Neural progenitor cell (in vitro differentiated cells): ENCODE measurements around the gene CARMIL1. TPM values are rescaled to one million over a fixed set of nuclear protein-coding genes. Genes with fewer than 3 reads are reported as not detected.
A peak's percentile ranks its signal among the peaks of the same experiment; 100 is the strongest.

Experiments used
- DNase-seq: peaks from one replicate; pipeline ENCODE4 v3.0.0-alpha.2; 2016; ENCODE audit warnings: low spot score
- H2AFZ ChIP-seq: fragments of 200-600 bp; sonication (generic); replicated peaks from 2 replicates; pipeline ENCODE4 v1.6.1; 2016; ENCODE audit warnings: antibody characterized with exemption
- H3F3A ChIP-seq: fragments of 200-600 bp; sonication (generic); 2 replicates; pipeline ENCODE4 v1.6.1; 2016; ENCODE audit warnings: antibody characterized with exemption, low read depth
- H3K27ac ChIP-seq: fragments of 200-600 bp; sonication (generic); 2 replicates; pipeline ENCODE4 v1.5.1; 2016; ENCODE audit warnings: mild to moderate bottlenecking
- H3K27me3 ChIP-seq: fragments of 200-600 bp; sonication (generic); 2 replicates; pipeline ENCODE4 v1.6.1; 2016; ENCODE audit warnings: mild to moderate bottlenecking, moderate library complexity
- H3K36me3 ChIP-seq: fragments of 200-600 bp; sonication (generic); 2 replicates; pipeline ENCODE4 v1.5.1; 2016
- H3K4me1 ChIP-seq: fragments of 200-600 bp; sonication (generic); 2 replicates; pipeline ENCODE4 v1.6.1; 2016; ENCODE audit warnings: mixed run types
- H3K4me2 ChIP-seq: fragments of 200-600 bp; sonication (generic); 2 replicates; pipeline ENCODE4 v1.6.1; 2016
- H3K4me3 ChIP-seq: fragments of 200-600 bp; sonication (generic); 2 replicates; pipeline ENCODE4 v1.5.1; 2016
- H3K79me2 ChIP-seq: fragments of 200-600 bp; sonication (generic); 2 replicates; pipeline ENCODE4 v1.6.1; 2016; ENCODE audit warnings: low read depth
- H3K9ac ChIP-seq: fragments of 200-600 bp; sonication (generic); 2 replicates; pipeline ENCODE4 v1.6.1; 2016
- H3K9me3 ChIP-seq: fragments of 200-600 bp; sonication (generic); 2 replicates; pipeline ENCODE4 v1.5.1; 2016; ENCODE audit warnings: low read depth
- H4K20me1 ChIP-seq: fragments of 200-600 bp; sonication (generic); 2 replicates; pipeline ENCODE4 v1.6.1; 2016; ENCODE audit warnings: low read depth
- H3K27ac Mint-ChIP-seq: 3 replicates; pipeline ENCODE4 v1.8.0; 2021; ENCODE audit warnings: mixed read lengths
- H3K27me3 Mint-ChIP-seq: 2 replicates; pipeline ENCODE4 v1.8.0; 2022; ENCODE audit warnings: low read depth, mild to moderate bottlenecking, inconsistent platforms, moderate library complexity, mixed read lengths; ENCODE audit not compliant: insufficient read depth
- H3K36me3 Mint-ChIP-seq: 3 replicates; pipeline ENCODE4 v1.8.0; 2021; ENCODE audit warnings: mixed read lengths
- H3K4me1 Mint-ChIP-seq: 3 replicates; pipeline ENCODE4 v1.8.0; 2021; ENCODE audit warnings: mixed read lengths
- H3K4me3 Mint-ChIP-seq: 3 replicates; pipeline ENCODE4 v1.8.0; 2021; ENCODE audit warnings: mild to moderate bottlenecking, moderate library complexity, mixed read lengths
- H3K9me3 Mint-ChIP-seq: 3 replicates; pipeline ENCODE4 v1.8.0; 2020; ENCODE audit warnings: mixed read lengths
- EZH2 ChIP-seq: fragments of 200-600 bp; sonication (generic); IDR thresholded peaks from 2 replicates; pipeline ENCODE4 v1.6.1; 2017; ENCODE audit warnings: antibody characterized with exemption, mild to moderate bottlenecking, moderate library complexity
- EZH2phosphoT487 ChIP-seq: fragments of 200-600 bp; sonication (generic); IDR thresholded peaks from 2 replicates; pipeline ENCODE4 v1.6.1; 2017; ENCODE audit warnings: antibody characterized with exemption
- total RNA-seq: library from RNA; depleted of rRNA; stranded (reverse); fragments of >200 nt; gene quantifications from 2 replicates; pipeline ENCODE4 v1.2.3, GENCODE V29; 2015; ENCODE audit warnings: low replicate concordance
- TF ChIP-seq, protein P1 (sequence below): fragments of 200-600 bp; sonication (generic); IDR thresholded peaks from 2 replicates; pipeline ENCODE4 v1.5.1; 2017; ENCODE audit warnings: antibody characterized with exemption, mild to moderate bottlenecking

The CARMIL1 gene
- total RNA-seq, 1 donor from 2014 or later, result 13.3 TPM

DNA sequence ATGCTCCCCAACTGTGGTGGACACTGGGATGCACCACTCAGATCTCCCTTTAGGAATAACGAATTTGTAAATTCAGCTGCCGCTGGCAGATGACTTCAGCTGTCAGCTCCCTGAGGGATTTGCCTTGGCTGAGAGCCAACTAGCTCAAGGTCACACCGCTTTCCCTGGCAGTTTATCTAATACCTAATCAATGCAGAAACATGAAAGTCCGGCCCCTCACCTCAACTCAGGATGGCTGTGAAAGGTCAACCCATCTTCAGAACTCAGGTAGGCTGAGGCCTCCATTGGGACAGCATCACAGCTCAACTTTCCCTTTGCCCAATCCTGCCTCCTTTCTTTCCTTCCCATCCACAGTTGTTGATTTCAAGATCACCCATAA lies 350.0 kb downstream of the CARMIL1 start:
- H3K79me2 ChIP-seq, result no peaks in the 10 kb centered on the region
- H4K20me1 ChIP-seq, result peaks cover 19% of the 10 kb centered on the region
- no peak overlapping the region for H2AFZ ChIP-seq
- H3K4me3 ChIP-seq, result no peak overlapping the region
- H3K36me3 ChIP-seq, result no peaks in the 10 kb centered on the region
- Mint-ChIP-seq H3K27me3 (peaks cover 9% of the 10 kb centered on the region), H3K36me3 (no peaks in the 10 kb centered on the region), H3K9me3 (no peaks in the 10 kb centered on the region), H3K4me3 (no peak overlapping the region), H3K27ac (no peak overlapping the region), H3K4me1 (peaks cover 26% of the 10 kb centered on the region)
- TF ChIP-seq EZH2 (no peak), EZH2phosphoT487 (no peak)
- TF ChIP-seq, protein P1, sequence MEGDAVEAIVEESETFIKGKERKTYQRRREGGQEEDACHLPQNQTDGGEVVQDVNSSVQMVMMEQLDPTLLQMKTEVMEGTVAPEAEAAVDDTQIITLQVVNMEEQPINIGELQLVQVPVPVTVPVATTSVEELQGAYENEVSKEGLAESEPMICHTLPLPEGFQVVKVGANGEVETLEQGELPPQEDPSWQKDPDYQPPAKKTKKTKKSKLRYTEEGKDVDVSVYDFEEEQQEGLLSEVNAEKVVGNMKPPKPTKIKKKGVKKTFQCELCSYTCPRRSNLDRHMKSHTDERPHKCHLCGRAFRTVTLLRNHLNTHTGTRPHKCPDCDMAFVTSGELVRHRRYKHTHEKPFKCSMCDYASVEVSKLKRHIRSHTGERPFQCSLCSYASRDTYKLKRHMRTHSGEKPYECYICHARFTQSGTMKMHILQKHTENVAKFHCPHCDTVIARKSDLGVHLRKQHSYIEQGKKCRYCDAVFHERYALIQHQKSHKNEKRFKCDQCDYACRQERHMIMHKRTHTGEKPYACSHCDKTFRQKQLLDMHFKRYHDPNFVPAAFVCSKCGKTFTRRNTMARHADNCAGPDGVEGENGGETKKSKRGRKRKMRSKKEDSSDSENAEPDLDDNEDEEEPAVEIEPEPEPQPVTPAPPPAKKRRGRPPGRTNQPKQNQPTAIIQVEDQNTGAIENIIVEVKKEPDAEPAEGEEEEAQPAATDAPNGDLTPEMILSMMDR, result no peak
- no peak for DNase-seq
- H3K9me3 ChIP-seq, result no peaks in the 10 kb centered on the region
- H3K27me3 ChIP-seq, result peaks cover 92% of the 10 kb centered on the region
- peaks cover 15% of the 10 kb centered on the region for H3F3A ChIP-seq
- peaks cover 21% of the 10 kb centered on the region for H3K4me1 ChIP-seq
- no peak overlapping the region for H3K4me2 ChIP-seq
- no peak overlapping the region for H3K9ac ChIP-seq
- no peak overlapping the region for H3K27ac ChIP-seq

DNA sequence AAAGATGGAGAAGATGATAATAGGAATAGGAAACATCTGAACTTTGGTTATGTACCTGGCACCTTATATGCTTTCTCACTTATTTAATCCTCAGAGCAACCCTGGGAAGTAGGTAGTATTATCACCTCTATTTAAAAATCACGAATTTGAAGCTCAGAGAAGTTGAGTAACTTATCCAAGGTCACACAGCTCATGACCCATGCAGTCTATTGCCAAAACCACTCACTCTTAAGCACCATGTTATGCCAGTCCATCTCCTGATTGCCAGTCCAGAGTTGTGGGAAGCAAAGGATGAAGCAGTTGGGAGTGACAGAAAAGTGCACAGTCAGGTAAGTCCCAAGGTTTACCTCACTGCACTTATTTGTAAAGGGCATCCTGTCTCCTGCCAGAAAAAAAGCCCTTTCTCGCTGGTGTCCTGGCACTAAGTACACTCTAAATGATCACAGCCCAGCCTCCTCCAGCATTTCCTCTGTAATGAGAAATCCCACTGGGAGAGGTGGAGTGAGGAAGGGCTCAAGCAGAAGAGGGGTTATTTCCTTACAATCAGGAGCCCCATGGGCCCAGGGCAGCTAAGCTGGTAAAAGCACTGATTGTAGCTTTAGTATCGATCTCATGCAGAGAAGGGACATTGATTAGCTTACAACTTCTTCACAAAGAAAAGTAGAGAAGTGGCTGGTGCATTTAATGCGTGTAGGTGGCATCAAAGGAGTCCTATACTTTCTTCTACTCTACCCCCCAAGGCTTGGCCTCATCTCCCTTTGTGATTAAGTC lies 351.5 kb downstream of the CARMIL1 start:
- no peaks in the 10 kb centered on the region for H3K9me3 Mint-ChIP-seq
- no peaks in the 10 kb centered on the region for H3K36me3 Mint-ChIP-seq
- peak overlapping the region; percentile 9 for H3K27ac Mint-ChIP-seq
- H3K4me1 Mint-ChIP-seq, result peaks cover 38% of the 10 kb centered on the region
- no peak overlapping the region for H3K4me3 Mint-ChIP-seq
- Histone ChIP-seq H3K9ac (no peak overlapping the region), H4K20me1 (peaks cover 25% of the 10 kb centered on the region), H3K4me3 (no peak overlapping the region), H3K9me3 (no peaks in the 10 kb centered on the region), H3K79me2 (no peaks in the 10 kb centered on the region), H3F3A (peaks cover 29% of the 10 kb centered on the region), H2AFZ (no peak overlapping the region), H3K27me3 (peaks cover 96% of the 10 kb centered on the region), H3K27ac (no peak overlapping the region), H3K36me3 (no peaks in the 10 kb centered on the region), H3K4me1 (peaks cover 36% of the 10 kb centered on the region), H3K4me2 (peak overlapping the region; percentile 31)
- TF ChIP-seq, protein P1, result no peak
- peak; percentile 89 for TF ChIP-seq EZH2phosphoT487
- H3K27me3 Mint-ChIP-seq, result peaks cover 10% of the 10 kb centered on the region
- peak; percentile 65 for DNase-seq

DNA sequence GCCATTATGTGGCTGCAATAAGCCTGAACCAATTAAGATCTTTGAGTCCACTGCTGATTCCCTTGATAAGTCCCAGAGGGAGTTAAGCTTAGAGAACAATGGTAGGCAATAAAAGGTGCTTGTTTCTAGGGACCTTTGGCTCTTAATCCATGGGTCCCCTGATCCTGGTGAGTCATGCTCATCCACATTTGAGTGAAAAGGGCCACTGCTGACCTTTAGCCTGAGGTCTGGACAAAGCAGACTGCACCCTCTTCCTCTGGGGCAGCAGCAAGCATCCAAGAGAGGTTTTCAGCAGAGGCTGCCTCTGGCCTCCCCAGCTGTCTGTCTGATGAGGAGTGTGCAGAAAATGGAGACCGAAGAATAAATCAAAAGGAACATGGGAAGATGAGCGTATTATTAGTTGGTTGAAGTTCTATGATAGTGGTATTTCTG lies 356.7 kb downstream of the CARMIL1 start:
- H3K27me3 Mint-ChIP-seq, result peaks cover 16% of the 10 kb centered on the region
- Histone ChIP-seq H3K79me2 (no peaks in the 10 kb centered on the region), H3K4me1 (peaks cover 52% of the 10 kb centered on the region), H3K9me3 (no peaks in the 10 kb centered on the region), H2AFZ (no peak overlapping the region), H3K27me3 (peaks cover 90% of the 10 kb centered on the region), H3K9ac (no peak overlapping the region), H3F3A (peaks cover 31% of the 10 kb centered on the region), H3K36me3 (no peaks in the 10 kb centered on the region), H3K27ac (no peak overlapping the region), H3K4me3 (no peak overlapping the region), H4K20me1 (peaks cover 24% of the 10 kb centered on the region), H3K4me2 (peak overlapping the region; percentile 64)
- H3K36me3 Mint-ChIP-seq, result no peaks in the 10 kb centered on the region
- DNase-seq, result peak; percentile 83
- H3K4me1 Mint-ChIP-seq, result peaks cover 40% of the 10 kb centered on the region
- H3K4me3 Mint-ChIP-seq, result no peak overlapping the region
- no peaks in the 10 kb centered on the region for H3K9me3 Mint-ChIP-seq
- no peak overlapping the region for H3K27ac Mint-ChIP-seq
- TF ChIP-seq EZH2, result no peak
- TF ChIP-seq EZH2phosphoT487, result peak; percentile 63

DNA sequence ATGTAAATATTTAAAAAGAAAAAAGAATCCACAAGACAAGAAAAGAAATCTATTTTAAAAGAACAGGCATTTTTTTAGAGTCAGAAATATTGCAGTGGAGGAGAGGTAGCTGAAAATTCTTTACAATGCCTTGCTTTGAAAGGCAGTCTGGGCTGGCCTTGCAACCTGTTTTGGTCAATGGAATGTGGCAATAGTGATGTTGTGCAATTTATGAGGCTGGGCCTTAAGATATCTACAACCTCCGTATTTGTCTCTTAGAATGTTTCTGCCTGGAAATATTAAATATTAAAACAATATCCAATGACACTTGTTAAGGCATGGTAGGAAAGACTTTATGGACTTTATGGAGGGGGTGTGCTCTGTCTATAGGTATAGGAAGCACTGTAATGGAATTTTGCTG lies 358.0 kb downstream of the CARMIL1 start:
- no peak overlapping the region for H3K4me3 ChIP-seq

More for the DNA sequence above, 358.0 kb downstream of the CARMIL1 start:
- Mint-ChIP-seq H3K27me3 (peaks cover 14% of the 10 kb centered on the region), H3K9me3 (no peaks in the 10 kb centered on the region), H3K27ac (no peak overlapping the region), H3K4me1 (peaks cover 30% of the 10 kb centered on the region), H3K36me3 (no peaks in the 10 kb centered on the region), H3K4me3 (no peak overlapping the region)
- H3K27ac ChIP-seq, result no peak overlapping the region
- no peaks in the 10 kb centered on the region for H3K9me3 ChIP-seq
- no peak overlapping the region for H2AFZ ChIP-seq
- H3K79me2 ChIP-seq, result no peaks in the 10 kb centered on the region
- peaks cover 44% of the 10 kb centered on the region for H3K4me1 ChIP-seq
- H3K9ac ChIP-seq, result no peak overlapping the region
- H3K4me2 ChIP-seq, result no peak overlapping the region
- peaks cover 14% of the 10 kb centered on the region for H4K20me1 ChIP-seq
- peaks cover 90% of the 10 kb centered on the region for H3K27me3 ChIP-seq
- TF ChIP-seq EZH2phosphoT487 (no peak), EZH2 (no peak)
- TF ChIP-seq, protein P1, result no peak
- no peak for DNase-seq
- H3K36me3 ChIP-seq, result no peaks in the 10 kb centered on the region
- peaks cover 25% of the 10 kb centered on the region for H3F3A ChIP-seq
